H1 (cell line): ENCODE results near the gene STK33.

Source experiments
- CHD2 ChIP-seq: IDR thresholded peaks from 2 replicates; pipeline ENCODE4 v1.6.1; 2012; ENCODE audit warnings: low read length, improper control_type of control experiment
- EP300 ChIP-seq, 2 experiments: IDR thresholded peaks; 1 replicate in 1 of 2; 2 replicates in 1 of 2; pipeline ENCODE4 v1.6.1; 2011 to 2012; ENCODE audit warnings: low read depth in 2 of 2, low read length in 2 of 2, mild to moderate bottlenecking in 2 of 2, borderline replicate concordance in 1 of 2, inconsistent platforms in 1 of 2, moderate library complexity in 1 of 2
- GABPA ChIP-seq: IDR thresholded peaks from 2 replicates; pipeline ENCODE4 v1.6.1; 2011; ENCODE audit warnings: mild to moderate bottlenecking, low read length, moderate library complexity, borderline replicate concordance; ENCODE audit not compliant: insufficient read depth
- KDM1A ChIP-seq: fragments of 200-600, 300-600 bp; sonication (generic); IDR thresholded peaks from 2 replicates; pipeline ENCODE4 v1.7.1; 2016; ENCODE audit warnings: mild to moderate bottlenecking, low read length, borderline replicate concordance
- POLR2A ChIP-seq, 2 experiments: IDR thresholded peaks; 1 replicate in 1 of 2; 2 replicates in 1 of 2; pipeline ENCODE4 v1.6.1; 2011; ENCODE audit warnings: low read depth in 2 of 2, low read length in 2 of 2, mild to moderate bottlenecking in 2 of 2; ENCODE audit errors: control extremely low read depth in 1 of 2
- RNF2 ChIP-seq: fragments of 200-900, 300-1000 bp; sonication (generic); IDR thresholded peaks from 2 replicates; pipeline ENCODE4 v1.7.1; 2016; ENCODE audit warnings: borderline replicate concordance, low read depth, mild to moderate bottlenecking, antibody characterized with exemption, low read length; ENCODE audit not compliant: poor library complexity, severe bottlenecking; ENCODE audit errors: missing control alignments
- TF ChIP-seq, protein P1 (sequence below), 3 experiments: IDR thresholded peaks; 1 replicate in 2 of 3; 2 replicates in 1 of 3; pipeline versions ENCODE4 v1.5.1 to v1.6.1; 2011; ENCODE audit warnings: low read length in 3 of 3, mild to moderate bottlenecking in 3 of 3, inconsistent platforms in 2 of 3, low read depth in 1 of 3, moderate library complexity in 1 of 3; ENCODE audit not compliant: insufficient read depth in 1 of 3; ENCODE audit errors: control extremely low read depth in 1 of 3
- TF ChIP-seq, protein P2 (sequence below): IDR thresholded peaks from 2 replicates; pipeline ENCODE4 v1.6.1; 2012; ENCODE audit warnings: low read length, inconsistent platforms

- TF ChIP-seq GABPA (no peak), EP300 (IDR thresholded peaks at IDR 0.05; ENCODE audit: borderline replicate concordance in 1 of 2, low read depth in 2 of 2, low read length in 2 of 2) (no peak), POLR2A (IDR thresholded peaks at IDR 0.05; ENCODE audit: control extremely low read depth in 1 of 2, low read depth in 2 of 2, low read length in 2 of 2) (no peak), KDM1A (no peak), CHD2 (no peak), RNF2 (no peak)
- TF ChIP-seq, protein P1, sequence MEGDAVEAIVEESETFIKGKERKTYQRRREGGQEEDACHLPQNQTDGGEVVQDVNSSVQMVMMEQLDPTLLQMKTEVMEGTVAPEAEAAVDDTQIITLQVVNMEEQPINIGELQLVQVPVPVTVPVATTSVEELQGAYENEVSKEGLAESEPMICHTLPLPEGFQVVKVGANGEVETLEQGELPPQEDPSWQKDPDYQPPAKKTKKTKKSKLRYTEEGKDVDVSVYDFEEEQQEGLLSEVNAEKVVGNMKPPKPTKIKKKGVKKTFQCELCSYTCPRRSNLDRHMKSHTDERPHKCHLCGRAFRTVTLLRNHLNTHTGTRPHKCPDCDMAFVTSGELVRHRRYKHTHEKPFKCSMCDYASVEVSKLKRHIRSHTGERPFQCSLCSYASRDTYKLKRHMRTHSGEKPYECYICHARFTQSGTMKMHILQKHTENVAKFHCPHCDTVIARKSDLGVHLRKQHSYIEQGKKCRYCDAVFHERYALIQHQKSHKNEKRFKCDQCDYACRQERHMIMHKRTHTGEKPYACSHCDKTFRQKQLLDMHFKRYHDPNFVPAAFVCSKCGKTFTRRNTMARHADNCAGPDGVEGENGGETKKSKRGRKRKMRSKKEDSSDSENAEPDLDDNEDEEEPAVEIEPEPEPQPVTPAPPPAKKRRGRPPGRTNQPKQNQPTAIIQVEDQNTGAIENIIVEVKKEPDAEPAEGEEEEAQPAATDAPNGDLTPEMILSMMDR (IDR thresholded peaks at IDR 0.05; ENCODE audit: control extremely low read depth in 1 of 3, insufficient read depth in 1 of 3, low read depth in 1 of 3, low read length in 3 of 3), result no peak
- TF ChIP-seq, protein P2, sequence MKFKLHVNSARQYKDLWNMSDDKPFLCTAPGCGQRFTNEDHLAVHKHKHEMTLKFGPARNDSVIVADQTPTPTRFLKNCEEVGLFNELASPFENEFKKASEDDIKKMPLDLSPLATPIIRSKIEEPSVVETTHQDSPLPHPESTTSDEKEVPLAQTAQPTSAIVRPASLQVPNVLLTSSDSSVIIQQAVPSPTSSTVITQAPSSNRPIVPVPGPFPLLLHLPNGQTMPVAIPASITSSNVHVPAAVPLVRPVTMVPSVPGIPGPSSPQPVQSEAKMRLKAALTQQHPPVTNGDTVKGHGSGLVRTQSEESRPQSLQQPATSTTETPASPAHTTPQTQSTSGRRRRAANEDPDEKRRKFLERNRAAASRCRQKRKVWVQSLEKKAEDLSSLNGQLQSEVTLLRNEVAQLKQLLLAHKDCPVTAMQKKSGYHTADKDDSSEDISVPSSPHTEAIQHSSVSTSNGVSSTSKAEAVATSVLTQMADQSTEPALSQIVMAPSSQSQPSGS, result no peak
Observed at GRCh38 chr11:8541448-8541847, 52.6 kb downstream of the STK33 start.
